Stimulated activated naive CD8-positive, alpha-beta T cell treated with anti-CD3 and anti-CD28 coated beads, Interleukin-15, Interleukin-2, amounts not matched to agents 100 ng/mL and 50 ng/mL, for 24 hours (primary cell): ENCODE data around the gene SLC39A11.
"Not testable (repeated sequence)": the region's sequence is repeated elsewhere in the genome, so short reads cannot be mapped to it uniquely, and the experiment has no call there.

Experiments used
- H3K27ac Mint-ChIP-seq: one replicate; pipeline ENCODE4 v1.8.0; 2021; ENCODE audit warnings: mild to moderate bottlenecking, mixed read lengths
- H3K27me3 Mint-ChIP-seq: one replicate; pipeline ENCODE4 v1.8.0; 2021; ENCODE audit warnings: mixed read lengths
- H3K36me3 Mint-ChIP-seq: one replicate; pipeline ENCODE4 v1.8.0; 2021; ENCODE audit warnings: low read depth, mixed read lengths
- H3K4me1 Mint-ChIP-seq: one replicate; pipeline ENCODE4 v1.8.0; 2021; ENCODE audit warnings: low read depth, mixed read lengths
- H3K4me3 Mint-ChIP-seq: one replicate; pipeline ENCODE4 v1.8.0; 2021; ENCODE audit warnings: mild to moderate bottlenecking, mixed read lengths
- H3K9me3 Mint-ChIP-seq: one replicate; pipeline ENCODE4 v1.8.0; 2021; ENCODE audit warnings: mixed read lengths

The SLC39A11 gene

GRCh38 chr17:73097973-73098765, 5.7 kb upstream of the SLC39A11 start:
- not testable (repeated sequence) for H3K9me3 Mint-ChIP-seq, H3K4me3 Mint-ChIP-seq, H3K27ac Mint-ChIP-seq, H3K36me3 Mint-ChIP-seq, H3K4me1 Mint-ChIP-seq, H3K27me3 Mint-ChIP-seq

GRCh38 chr17:73096866-73097265, 4.4 kb upstream of the SLC39A11 start:
- Mint-ChIP-seq H3K27me3 (peaks cover 5% of the 10 kb centered on the region), H3K36me3 (no peaks in the 10 kb centered on the region), H3K4me3 (no peak overlapping the region), H3K4me1 (peaks cover 8% of the 10 kb centered on the region), H3K9me3 (no peaks in the 10 kb centered on the region), H3K27ac (no peak overlapping the region)

GRCh38 chr17:73096211-73096610, 3.7 kb upstream of the SLC39A11 start:
- peaks cover 5% of the 10 kb centered on the region for H3K27me3 Mint-ChIP-seq
- no peaks in the 10 kb centered on the region for H3K9me3 Mint-ChIP-seq
- no peak overlapping the region for H3K4me3 Mint-ChIP-seq
- H3K36me3 Mint-ChIP-seq: no peaks in the 10 kb centered on the region
- H3K27ac Mint-ChIP-seq: no peak overlapping the region
- peaks cover 12% of the 10 kb centered on the region for H3K4me1 Mint-ChIP-seq

DNA sequence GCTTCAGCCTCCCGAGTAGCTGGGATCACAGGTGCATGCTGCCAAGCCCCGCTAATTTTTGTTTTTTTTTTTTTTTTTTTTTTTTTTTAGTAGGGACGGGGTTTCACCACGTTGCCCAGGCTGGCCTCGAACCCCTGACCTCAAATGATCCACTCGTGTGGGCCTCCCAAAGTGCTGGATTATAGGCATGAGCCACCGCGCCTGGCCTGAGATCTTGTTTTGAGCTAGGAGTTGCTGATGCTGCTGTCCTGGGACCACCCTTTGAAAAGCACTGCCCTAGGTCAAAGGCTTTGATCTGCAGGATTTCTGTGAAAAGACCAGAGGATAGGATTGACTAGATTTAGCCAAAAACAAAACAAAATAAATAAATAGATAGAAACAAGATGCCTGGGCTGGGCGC, 798 bp upstream of the SLC39A11 start:
- no peak overlapping the region for H3K4me3 Mint-ChIP-seq
- H3K36me3 Mint-ChIP-seq: no peaks in the 10 kb centered on the region
- peaks cover 22% of the 10 kb centered on the region for H3K4me1 Mint-ChIP-seq
- H3K27me3 Mint-ChIP-seq: no peaks in the 10 kb centered on the region
- no peaks in the 10 kb centered on the region for H3K9me3 Mint-ChIP-seq
- no peak overlapping the region for H3K27ac Mint-ChIP-seq

- Mint-ChIP-seq H3K4me3 (peak overlapping the region; percentile 97), H3K4me1 (peaks cover 22% of the 10 kb centered on the region), H3K9me3 (no peaks in the 10 kb centered on the region), H3K36me3 (peaks cover 9% of the 10 kb centered on the region), H3K27me3 (no peaks in the 10 kb centered on the region), H3K27ac (peak overlapping the region; percentile 97)
These were observed 542 bp downstream of the SLC39A11 start for GRCh38 chr17:73091770-73092522.

DNA sequence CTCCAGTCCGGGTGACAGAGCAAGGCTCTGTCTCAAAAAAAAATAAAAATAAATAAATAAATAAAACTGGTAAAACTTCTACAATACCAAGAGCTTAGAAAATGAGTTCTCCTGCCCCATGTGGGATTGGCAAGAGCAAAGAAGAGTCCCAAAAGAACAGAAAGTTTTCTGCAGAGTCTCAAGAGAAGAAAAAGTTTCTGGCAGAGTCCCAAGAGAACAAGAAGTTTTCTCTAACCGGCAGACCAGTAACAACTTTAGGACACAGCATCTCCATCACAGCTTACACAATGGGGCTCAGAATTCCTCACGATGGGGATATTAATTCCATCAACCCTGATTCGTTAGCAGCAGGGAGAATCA, 1.1 kb downstream of the SLC39A11 start:
- Mint-ChIP-seq H3K27me3 (no peaks in the 10 kb centered on the region), H3K4me1 (peaks cover 22% of the 10 kb centered on the region), H3K9me3 (no peaks in the 10 kb centered on the region), H3K27ac (peak overlapping the region; percentile 50), H3K36me3 (peaks cover 11% of the 10 kb centered on the region), H3K4me3 (peak overlapping the region; percentile 97)

DNA sequence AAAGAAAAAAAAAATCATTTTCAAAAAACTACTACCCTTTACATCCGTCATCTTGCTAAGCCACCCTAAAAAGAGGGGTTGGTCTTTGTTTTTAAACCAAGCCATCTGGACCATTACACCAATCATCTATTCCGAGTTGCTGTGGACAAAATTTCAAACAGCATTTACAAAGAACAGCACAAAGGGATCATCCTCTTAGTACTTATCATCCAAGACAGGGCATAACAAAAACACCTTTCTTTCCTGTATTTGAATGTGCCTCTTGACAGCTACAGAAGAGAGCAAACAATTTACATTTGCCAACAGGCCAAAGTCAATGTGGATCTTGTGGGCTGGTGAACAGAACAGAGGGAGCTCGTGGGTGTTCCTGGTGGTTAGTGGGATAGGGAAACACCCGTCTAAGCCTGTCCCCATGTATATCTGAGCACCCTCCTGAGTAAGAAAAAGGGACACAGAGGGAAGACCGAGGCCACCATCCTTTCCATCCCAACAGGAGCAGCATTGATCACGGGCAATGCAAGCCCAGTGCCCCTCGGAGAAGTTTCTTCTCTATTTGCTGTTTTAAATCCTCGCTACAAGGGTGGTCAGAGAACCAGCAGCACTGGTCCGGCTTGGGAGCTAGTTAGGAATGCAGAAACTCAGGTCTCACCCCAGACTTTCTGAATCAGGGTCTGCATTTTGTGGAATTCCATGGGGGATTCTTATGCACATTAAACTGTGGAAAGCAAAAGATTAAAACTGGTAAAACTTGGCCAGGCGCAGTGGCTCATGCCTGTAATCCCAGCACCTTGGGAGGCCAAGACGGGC, 1.9 kb downstream of the SLC39A11 start:
- Mint-ChIP-seq H3K4me3 (no peak overlapping the region), H3K9me3 (no peaks in the 10 kb centered on the region), H3K27me3 (no peaks in the 10 kb centered on the region), H3K27ac (no peak overlapping the region), H3K4me1 (peaks cover 22% of the 10 kb centered on the region), H3K36me3 (peaks cover 19% of the 10 kb centered on the region)

GRCh38 chr17:73089322-73090317, 2.9 kb downstream of the SLC39A11 start:
- peaks cover 22% of the 10 kb centered on the region for H3K4me1 Mint-ChIP-seq
- no peaks in the 10 kb centered on the region for H3K9me3 Mint-ChIP-seq
- peaks cover 28% of the 10 kb centered on the region for H3K36me3 Mint-ChIP-seq
- H3K27ac Mint-ChIP-seq: no peak overlapping the region
- H3K4me3 Mint-ChIP-seq: no peak overlapping the region
- H3K27me3 Mint-ChIP-seq: no peaks in the 10 kb centered on the region

- peaks cover 22% of the 10 kb centered on the region for H3K4me1 Mint-ChIP-seq
- no peak overlapping the region for H3K27ac Mint-ChIP-seq
- peaks cover 39% of the 10 kb centered on the region for H3K36me3 Mint-ChIP-seq
- no peaks in the 10 kb centered on the region for H3K27me3 Mint-ChIP-seq
- no peak overlapping the region for H3K4me3 Mint-ChIP-seq
- no peaks in the 10 kb centered on the region for H3K9me3 Mint-ChIP-seq
These were observed 3.9 kb downstream of the SLC39A11 start for GRCh38 chr17:73088561-73088960.

- no peak overlapping the region for H3K4me3 Mint-ChIP-seq
- no peak overlapping the region for H3K27ac Mint-ChIP-seq
- H3K4me1 Mint-ChIP-seq: no peaks in the 10 kb centered on the region
- peaks cover 69% of the 10 kb centered on the region for H3K36me3 Mint-ChIP-seq
- H3K9me3 Mint-ChIP-seq: no peaks in the 10 kb centered on the region
- H3K27me3 Mint-ChIP-seq: no peaks in the 10 kb centered on the region
These were observed 9.1 kb downstream of the SLC39A11 start for GRCh38 chr17:73083432-73083831.

DNA sequence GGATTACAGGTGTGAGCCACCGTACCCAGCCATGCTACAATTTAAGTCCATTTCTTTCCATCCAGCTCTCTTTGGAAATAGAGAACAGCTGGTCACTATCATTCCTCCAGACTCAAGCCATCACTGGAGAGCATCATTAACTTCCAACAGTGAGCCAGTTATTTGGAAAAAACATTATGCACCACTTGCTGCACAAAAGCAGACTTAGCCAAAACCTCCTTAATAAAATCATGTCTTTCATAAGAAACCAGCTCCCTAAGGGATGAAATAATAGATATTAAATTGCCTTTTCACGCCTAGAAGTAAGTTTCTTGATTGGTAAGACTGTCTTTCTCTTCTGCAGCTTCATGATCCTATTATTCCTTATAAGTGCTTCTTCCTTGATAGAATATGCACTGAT, 17.9 kb downstream of the SLC39A11 start:
- Mint-ChIP-seq H3K4me1 (no peaks in the 10 kb centered on the region), H3K27ac (no peak overlapping the region), H3K9me3 (no peaks in the 10 kb centered on the region), H3K27me3 (no peaks in the 10 kb centered on the region), H3K4me3 (no peak overlapping the region), H3K36me3 (peaks cover 43% of the 10 kb centered on the region)

DNA sequence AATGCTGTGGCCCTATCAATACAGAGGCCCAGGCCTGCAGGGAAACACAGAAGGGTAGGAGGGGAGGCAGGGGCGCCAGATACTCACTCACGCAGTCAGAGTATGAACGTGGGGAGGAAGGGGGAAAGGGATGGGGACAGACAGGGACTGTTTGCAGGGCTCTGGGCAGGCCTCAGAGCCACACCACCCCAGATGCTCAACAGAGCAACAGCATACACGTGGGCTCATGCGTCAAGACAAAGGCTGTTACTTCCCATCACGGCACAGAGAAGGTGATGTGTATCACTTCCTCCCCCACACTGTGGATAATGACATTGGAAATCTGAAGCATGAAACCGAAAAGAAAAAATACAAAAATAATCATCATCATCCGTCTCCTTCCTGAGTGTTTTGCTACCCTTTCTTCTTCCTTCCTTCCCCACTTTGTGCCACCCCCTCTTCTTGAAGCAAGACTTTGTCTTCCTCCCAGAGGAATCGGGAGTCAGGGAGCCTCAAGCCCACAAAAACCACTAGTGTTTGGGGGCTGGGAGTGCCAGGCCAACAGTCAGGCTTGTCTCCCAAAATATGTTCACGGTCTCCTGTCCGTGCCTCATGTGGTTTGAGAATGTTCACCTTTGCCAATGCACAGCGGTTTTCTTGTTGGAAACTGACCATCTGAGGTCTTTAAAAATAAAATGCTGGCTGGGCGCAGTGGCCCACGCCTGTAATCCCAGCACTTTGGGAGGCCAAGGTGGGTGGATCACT, 20.1 kb downstream of the SLC39A11 start:
- no peaks in the 10 kb centered on the region for H3K27me3 Mint-ChIP-seq
- peaks cover 47% of the 10 kb centered on the region for H3K36me3 Mint-ChIP-seq
- no peak overlapping the region for H3K4me3 Mint-ChIP-seq

GRCh38 chr17:73071066-73071999, 21.2 kb downstream of the SLC39A11 start:
- H3K4me3 Mint-ChIP-seq: no peak overlapping the region
- H3K27ac Mint-ChIP-seq: no peak overlapping the region
- H3K4me1 Mint-ChIP-seq: no peaks in the 10 kb centered on the region

More for the DNA sequence above, 20.1 kb downstream of the SLC39A11 start:
- Mint-ChIP-seq H3K9me3 (no peaks in the 10 kb centered on the region), H3K27ac (no peak overlapping the region), H3K4me1 (no peaks in the 10 kb centered on the region)

More at GRCh38 chr17:73071066-73071999, 21.2 kb downstream of the SLC39A11 start:
- Mint-ChIP-seq H3K27me3 (no peaks in the 10 kb centered on the region), H3K9me3 (no peaks in the 10 kb centered on the region), H3K36me3 (peaks cover 53% of the 10 kb centered on the region)
